Neural cell (in vitro differentiated cells): ENCODE data around the gene SORCS1.

Experiments used
- CTCF ChIP-seq: fragments of 450-650 bp; IDR thresholded peaks from 2 replicates; pipeline ENCODE4 v1.5.1; 2014; ENCODE audit warnings: antibody characterized with exemption, mild to moderate bottlenecking, moderate library complexity; ENCODE audit not compliant: poor library complexity, severe bottlenecking
- POLR2AphosphoS5 ChIP-seq: IDR thresholded peaks from 2 replicates; pipeline ENCODE4 v1.6.1; 2012

- TF ChIP-seq CTCF (no peak), POLR2AphosphoS5 (no peak)
These were observed 253.8 kb downstream of the SORCS1 start for GRCh38 chr10:106910666-106911065.
